ENCODE measurements around the gene CES2. TPM values are rescaled to one million over a fixed set of nuclear protein-coding genes. Genes with fewer than 3 reads are reported as not detected.
"Not testable (repeated sequence)": the region's sequence is repeated elsewhere in the genome, so short reads cannot be mapped to it uniquely, and the experiment has no call there.

CES2 gene
- total RNA-seq, 1 donor from 2014 or later = 88.5 TPM

GRCh38 chr16:66942981-66943380, 7.7 kb downstream of the CES2 start:
- peaks cover 63% of the 10 kb centered on the region for H3K36me3 ChIP-seq
- no peak for DNase-seq
- no peaks in the 10 kb centered on the region for H3K9me3 ChIP-seq (replicated peaks)
- no peak overlapping the region for H3K4me3 ChIP-seq
- no peak overlapping the region for H3K27ac ChIP-seq (replicated peaks)
- no peaks in the 10 kb centered on the region for H3K27me3 ChIP-seq (ENCODE audit: low read depth)
- no peak for TF ChIP-seq CTCF (IDR thresholded peaks at IDR 0.05; ENCODE audit: borderline replicate concordance)
- H3K4me1 ChIP-seq = peaks cover 20% of the 10 kb centered on the region
- intact Hi-C loops (cut with micrococcal nuclease) = no loop called here

- Histone ChIP-seq H3K4me3 (no peak overlapping the region), H3K27ac (replicated peaks) (no peak overlapping the region), H3K9me3 (replicated peaks) (no peaks in the 10 kb centered on the region), H3K27me3 (ENCODE audit: low read depth) (no peaks in the 10 kb centered on the region), H3K36me3 (peaks cover 57% of the 10 kb centered on the region), H3K4me1 (peaks cover 20% of the 10 kb centered on the region)
- no peak for TF ChIP-seq CTCF (IDR thresholded peaks at IDR 0.05; ENCODE audit: borderline replicate concordance)
- intact Hi-C loops (cut with micrococcal nuclease) = no loop called here
- DNase-seq = no peak
These were observed 8.2 kb downstream of the CES2 start for GRCh38 chr16:66943426-66944053.

- Histone ChIP-seq H3K4me1 (peaks cover 22% of the 10 kb centered on the region), H3K27me3 (ENCODE audit: low read depth) (no peaks in the 10 kb centered on the region), H3K4me3 (no peak overlapping the region), H3K36me3 (peaks cover 52% of the 10 kb centered on the region), H3K9me3 (replicated peaks) (no peaks in the 10 kb centered on the region), H3K27ac (replicated peaks) (no peak overlapping the region)
- DNase-seq = no peak
- TF ChIP-seq CTCF (IDR thresholded peaks at IDR 0.05; ENCODE audit: borderline replicate concordance) = no peak
- intact Hi-C loops (cut with micrococcal nuclease) = no loop called here
These were observed 8.7 kb downstream of the CES2 start for GRCh38 chr16:66944054-66944441.

GRCh38 chr16:66944971-66945370, 9.7 kb downstream of the CES2 start:
- DNase-seq; intact Hi-C loops (cut with micrococcal nuclease); H3K4me3 ChIP-seq; H3K9me3 ChIP-seq (replicated peaks); H3K27me3 ChIP-seq (ENCODE audit: low read depth); H3K27ac ChIP-seq (replicated peaks): not testable (repeated sequence)
- Histone ChIP-seq H3K36me3 (peaks cover 44% of the 10 kb centered on the region), H3K4me1 (peaks cover 28% of the 10 kb centered on the region)

- intact Hi-C loops (cut with micrococcal nuclease) = no loop called here
- H3K27ac ChIP-seq (replicated peaks) = no peak overlapping the region
These were observed 10.6 kb downstream of the CES2 start for GRCh38 chr16:66945939-66946338.

More at GRCh38 chr16:66945939-66946338, 10.6 kb downstream of the CES2 start:
- no peak for TF ChIP-seq CTCF (IDR thresholded peaks at IDR 0.05; ENCODE audit: borderline replicate concordance)
- Histone ChIP-seq H3K4me1 (peaks cover 28% of the 10 kb centered on the region), H3K27me3 (ENCODE audit: low read depth) (peaks cover 6% of the 10 kb centered on the region), H3K9me3 (replicated peaks) (no peaks in the 10 kb centered on the region), H3K4me3 (no peak overlapping the region), H3K36me3 (peaks cover 34% of the 10 kb centered on the region)
- DNase-seq = no peak
